ENCODE results near the gene TLCD4.
"Not testable (repeated sequence)": the region's sequence is repeated elsewhere in the genome, so short reads cannot be mapped to it uniquely, and the experiment has no call there.

Gene TLCD4

GRCh38 chr1:95096218-95096841 lies 20.8 kb upstream of the TLCD4 start:
- no peak for DNase-seq

- DNase-seq: no peak
Observed at GRCh38 chr1:95097426-95097825, 19.7 kb upstream of the TLCD4 start.

- no peak for DNase-seq
Observed at GRCh38 chr1:95098196-95098595, 19.0 kb upstream of the TLCD4 start.

- no peak for DNase-seq
Observed at GRCh38 chr1:95108792-95109191, 8.4 kb upstream of the TLCD4 start.

- no peak for DNase-seq
Observed at GRCh38 chr1:95111014-95111413, 6.1 kb upstream of the TLCD4 start.

GRCh38 chr1:95113684-95114083 lies 3.5 kb upstream of the TLCD4 start:
- no peak for DNase-seq

DNA sequence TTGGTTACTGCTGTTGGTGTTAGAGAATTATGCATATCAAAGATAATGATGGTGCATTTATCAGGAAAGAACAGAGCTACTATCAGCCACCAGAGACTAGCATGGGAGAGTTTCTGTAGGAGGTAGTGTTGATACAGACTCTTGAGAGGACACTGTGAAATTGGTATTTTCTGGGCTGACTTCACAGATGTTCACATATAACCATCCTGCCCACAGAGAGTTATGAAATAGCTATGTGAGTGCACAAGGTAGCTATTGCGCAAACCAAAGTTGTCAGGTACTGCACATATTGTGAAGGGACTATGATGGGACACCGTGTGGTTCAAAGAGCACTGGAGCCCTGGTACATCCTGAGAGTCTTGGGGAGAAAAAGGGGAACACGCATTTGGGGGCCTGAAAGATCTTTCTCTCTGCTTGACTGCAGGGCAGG lies 1.4 kb upstream of the TLCD4 start:
- DNase-seq: no peak

DNA sequence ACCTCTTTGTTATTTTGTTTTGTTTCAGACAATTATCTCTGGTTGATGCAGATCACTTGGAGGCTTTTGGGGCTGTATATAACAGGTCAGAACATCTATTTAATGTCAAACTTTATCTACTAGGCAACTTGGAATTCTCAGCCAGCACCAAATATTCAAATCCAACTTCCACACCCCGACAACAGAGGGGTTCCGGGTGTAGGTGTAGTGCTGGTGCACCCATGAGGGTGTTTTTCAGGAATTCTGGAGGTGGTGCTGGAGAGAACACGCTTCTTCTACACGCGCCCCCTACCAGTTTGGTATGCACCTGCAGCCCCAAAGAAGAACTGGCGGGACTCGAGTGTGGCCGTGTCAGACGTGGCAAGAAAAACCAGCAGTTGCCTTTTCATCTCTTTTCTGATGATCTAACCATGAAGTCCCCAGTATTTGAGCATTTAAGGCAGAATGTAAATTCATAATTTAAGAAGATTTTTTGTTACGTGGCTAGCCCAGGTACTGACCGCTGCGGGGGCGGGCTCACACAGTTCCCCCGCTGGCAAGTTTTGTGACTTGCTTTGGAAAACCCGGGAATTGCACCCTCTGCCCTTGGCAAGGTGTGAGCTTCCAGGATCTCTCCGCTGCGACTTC lies 462 bp upstream of the TLCD4 start:
- peak; percentile 85 for DNase-seq

DNA sequence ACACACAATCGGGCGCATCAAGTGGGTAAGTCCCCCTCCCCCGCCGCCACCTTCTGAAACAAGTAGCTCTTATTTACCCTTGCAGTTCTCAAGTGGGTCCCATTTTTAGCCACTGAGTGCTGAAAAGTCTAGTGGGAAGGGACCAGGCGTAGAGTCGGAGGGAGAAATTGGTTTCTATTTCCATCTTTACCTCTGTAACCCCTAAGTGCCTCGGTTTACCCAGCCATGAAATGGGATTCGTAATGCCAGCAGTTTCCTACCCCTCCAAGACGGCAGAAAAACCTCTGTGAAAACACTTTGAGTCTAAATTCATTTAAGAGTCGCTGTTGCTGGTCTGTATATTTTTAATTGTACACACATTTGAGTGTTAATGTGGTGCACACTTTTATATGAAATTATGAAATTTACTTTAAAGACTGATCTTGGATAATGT lies 928 bp downstream of the TLCD4 start:
- DNase-seq: no peak

DNA sequence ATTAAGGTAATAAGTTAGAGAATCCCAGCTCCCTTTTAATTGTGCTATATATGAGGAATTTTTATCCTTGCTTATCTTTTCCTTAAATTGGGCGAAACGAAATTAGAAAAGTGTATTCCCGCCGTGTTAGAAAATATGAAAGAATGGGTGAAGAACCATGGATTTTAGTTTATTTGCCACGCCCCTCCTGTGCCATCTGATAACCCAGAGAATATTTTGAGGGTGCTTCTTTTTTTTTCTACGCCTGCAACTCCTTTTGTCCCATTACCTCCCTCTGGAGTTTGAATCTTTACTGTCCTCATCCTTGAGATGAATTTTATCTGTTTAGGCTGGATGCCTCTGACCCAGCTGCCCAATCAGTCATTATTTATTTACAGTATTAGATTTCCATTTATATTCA lies 1.6 kb downstream of the TLCD4 start:
- DNase-seq: no peak

DNA sequence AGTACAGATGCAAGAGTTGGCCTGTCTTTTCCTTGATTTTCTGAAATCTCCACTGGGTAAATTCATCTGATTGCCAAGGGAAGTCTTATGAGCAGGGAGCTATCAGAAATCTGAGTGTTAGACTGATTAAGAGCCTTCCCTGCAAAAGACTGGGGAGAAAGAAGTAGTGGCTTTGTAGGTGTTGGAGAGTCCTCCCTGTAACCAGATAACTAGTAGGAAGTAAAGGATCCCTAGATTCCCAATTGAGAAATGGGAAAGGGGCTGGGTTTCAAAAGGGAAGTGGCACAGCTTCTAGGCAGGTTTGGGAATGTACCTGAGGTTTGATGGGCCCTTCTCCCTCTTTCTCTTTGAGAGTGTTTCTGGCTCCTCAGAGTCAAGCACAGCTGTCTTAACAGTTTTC lies 2.1 kb downstream of the TLCD4 start:
- DNase-seq: no peak

GRCh38 chr1:95122151-95122697 lies 5.1 kb downstream of the TLCD4 start:
- DNase-seq: no peak

DNA sequence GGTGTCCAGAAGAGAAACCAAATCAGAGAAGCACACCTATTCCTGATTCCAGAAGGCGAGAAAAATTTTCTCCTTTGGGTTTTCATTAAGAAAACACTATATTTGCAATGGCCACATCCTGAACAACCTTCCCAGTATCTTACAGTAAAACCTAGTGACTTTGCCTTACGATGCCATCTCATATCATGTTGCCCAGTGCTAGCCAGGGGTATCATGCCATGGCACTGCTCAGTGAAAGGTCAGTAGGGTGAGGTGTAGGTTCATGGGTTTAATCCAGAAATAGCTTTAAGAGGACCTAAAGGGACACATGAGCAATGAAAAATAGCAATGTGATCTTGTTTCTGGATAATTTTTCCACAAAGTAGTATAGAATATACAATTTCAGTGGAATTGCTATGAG lies 7.2 kb downstream of the TLCD4 start:
- no peak for DNase-seq

DNA sequence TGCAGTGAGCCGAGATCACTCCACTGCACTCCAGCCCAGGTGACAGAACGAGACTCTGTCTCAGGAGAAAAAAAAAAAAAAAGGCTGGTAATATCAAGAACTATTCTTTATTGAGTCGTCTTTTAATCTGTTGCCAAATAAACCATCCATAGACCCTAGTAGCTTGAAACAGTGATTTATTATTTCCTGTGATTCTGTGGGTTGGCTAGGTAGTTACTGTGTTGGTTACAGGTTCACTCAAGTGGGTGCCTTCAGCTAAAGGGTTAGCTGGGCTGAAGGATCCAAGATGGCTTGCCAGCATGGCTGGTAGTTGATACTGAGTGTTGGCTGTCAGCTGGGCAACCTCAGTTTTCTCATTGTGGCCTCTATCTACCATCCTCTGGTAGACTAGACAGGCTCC lies 9.2 kb downstream of the TLCD4 start:
- DNase-seq: no peak

DNA sequence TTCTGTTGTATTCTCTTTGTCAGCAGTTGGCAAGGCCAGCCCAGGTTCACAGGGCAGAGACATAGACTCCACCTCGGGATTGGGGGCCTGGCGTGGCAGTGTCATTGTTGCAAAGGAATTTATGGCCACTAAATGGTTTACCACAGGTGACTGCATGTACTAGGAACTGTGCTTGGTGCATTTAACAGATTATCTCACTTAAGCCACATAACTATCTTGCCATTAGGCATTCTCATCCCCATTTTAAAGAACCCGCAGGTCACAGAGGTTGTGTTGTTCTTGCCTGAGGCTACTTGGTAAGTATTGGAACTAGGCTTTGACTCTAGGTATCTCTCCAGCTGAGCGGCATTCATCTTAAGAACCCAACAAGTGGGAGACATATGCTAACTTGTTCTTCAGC lies 9.7 kb downstream of the TLCD4 start:
- no peak for DNase-seq

DNA sequence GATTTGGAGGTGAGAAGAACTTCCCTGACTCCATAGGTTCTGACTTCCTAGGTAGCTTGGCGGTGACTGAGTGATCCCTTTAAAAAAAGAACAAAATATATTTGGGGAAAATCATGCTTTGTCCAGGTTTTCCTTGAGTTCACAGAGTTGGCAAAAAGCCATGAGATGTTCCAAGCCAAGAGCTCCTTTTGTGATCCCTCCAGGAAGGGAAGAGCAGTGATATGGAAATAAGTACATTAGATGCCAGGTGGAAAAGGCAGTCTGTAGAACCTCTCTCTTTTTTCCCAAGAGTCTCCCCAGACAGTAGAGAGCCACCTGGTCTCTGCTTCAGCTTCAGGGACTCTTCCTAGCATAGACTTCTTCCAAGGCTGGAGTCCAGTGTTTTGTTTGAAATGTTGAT lies 10.2 kb downstream of the TLCD4 start:
- DNase-seq: no peak

- DNase-seq: no peak
Observed at GRCh38 chr1:95132762-95133161, 15.6 kb downstream of the TLCD4 start.

- no peak for DNase-seq
Observed at GRCh38 chr1:95133687-95134086, 16.5 kb downstream of the TLCD4 start.

DNA sequence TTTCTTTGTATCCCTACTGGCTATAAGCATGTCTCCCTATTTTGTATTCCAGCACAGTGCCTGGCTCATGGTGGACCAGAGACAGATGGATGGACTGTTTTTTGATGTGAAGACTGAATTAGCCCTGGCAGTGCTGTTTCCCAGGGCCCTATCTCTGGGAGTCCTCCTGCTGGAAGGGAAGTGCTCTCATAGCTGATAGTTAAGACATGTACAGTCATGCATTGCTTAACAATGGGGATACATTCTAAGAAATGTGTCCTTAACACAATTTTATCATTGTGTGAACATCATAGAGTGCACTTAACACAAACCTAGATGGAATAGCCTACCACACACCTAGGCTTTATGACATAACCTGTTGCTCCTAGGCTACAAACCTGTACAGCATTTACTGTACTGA lies 21.1 kb downstream of the TLCD4 start:
- no peak for DNase-seq

DNA sequence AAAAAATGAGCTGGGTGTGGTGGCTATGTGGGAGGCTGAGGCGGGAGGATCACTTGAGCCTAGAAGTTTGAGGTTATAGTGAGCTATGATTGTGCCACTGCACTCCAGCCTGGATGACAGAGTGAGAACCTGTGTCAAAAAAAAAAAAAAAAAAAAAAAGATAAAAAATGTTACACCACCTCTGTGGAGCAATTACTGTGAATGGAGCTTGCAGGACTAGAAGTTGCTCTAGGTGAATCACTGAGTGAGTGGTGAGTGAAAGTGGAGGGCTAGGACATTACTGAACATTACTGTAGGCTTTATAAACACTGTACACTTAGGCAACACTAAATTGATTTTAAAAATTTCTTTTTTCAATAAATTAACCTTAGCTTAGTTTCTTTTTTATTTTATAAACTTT lies 21.9 kb downstream of the TLCD4 start:
- DNase-seq: no peak

DNA sequence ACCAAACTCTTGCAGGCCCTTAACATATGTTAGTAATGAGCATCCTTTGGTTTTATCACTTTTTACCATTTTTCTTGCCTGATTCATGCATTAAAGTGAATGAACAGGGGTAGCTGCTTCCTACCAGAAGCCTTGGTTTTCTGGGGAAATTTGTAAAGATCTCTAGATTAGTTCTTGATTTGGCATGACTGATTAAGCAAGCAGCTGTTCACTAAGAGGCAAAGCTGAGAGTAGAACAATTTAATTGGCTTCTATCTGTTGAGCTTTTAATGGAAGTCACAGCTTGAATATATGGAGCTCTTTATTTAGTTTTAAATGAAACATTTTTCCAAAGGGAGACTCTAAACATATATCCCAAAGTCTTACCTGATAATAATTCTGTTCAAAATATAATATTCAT lies 23.6 kb downstream of the TLCD4 start:
- DNase-seq: peak; percentile 21

DNA sequence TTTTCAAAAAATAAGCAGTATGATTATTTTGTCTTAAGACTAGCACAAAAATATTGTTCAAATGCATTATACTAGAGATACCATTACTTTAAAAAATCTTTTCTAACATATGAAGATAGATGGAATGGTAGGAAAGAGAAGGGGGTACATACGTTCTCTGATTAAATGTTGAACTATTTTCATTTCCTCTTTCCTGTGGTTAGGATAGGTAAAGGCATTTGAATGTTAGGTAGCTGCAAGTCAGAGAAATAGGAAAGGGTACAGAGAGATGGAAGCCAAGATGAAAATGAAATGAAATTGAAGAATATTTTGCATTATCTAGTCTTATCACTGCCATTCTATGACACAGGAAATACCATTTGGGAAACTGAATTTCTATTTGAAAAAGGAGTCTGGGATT lies 28.3 kb downstream of the TLCD4 start:
- DNase-seq: no peak

- no peak for DNase-seq
Observed at GRCh38 chr1:95146637-95147036, 29.5 kb downstream of the TLCD4 start.

DNA sequence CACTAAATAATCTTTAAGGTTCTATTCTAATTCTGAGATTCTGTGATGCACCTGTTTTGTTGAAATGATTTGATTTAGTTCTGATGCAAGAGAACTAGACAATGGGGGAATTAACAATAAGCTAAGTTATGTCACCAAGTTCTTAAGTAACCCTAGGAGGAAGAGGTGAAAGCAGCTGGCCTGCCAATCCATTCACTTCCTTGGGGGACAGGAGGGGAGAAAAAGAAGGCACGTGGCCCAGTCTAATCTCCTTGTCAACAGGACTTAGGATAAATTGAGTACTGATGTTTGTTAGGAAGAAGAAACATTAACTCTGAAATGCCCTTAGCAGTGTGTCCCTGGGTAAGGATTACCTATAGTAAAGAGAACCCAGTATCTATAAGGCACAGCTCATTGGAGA lies 36.9 kb downstream of the TLCD4 start:
- DNase-seq: no peak

- not testable (repeated sequence) for DNase-seq
Observed at GRCh38 chr1:95165569-95165968, 48.4 kb downstream of the TLCD4 start.
